H7 (cell line): Measurements from ENCODE around the gene ENTR1. TPM values are rescaled to one million over a fixed set of nuclear protein-coding genes. Genes with fewer than 3 reads are reported as not detected.

Experiments used
- DNase-seq: peaks from one replicate; pipeline ENCODE4 v3.0.0; 2012
- H3K27me3 ChIP-seq: 2 replicates; pipeline ENCODE4 v1.6.0; 2011; ENCODE audit warnings: mild to moderate bottlenecking, low read length; ENCODE audit not compliant: control insufficient read depth, insufficient read depth
- H3K36me3 ChIP-seq: replicated peaks from 2 replicates; pipeline ENCODE4 v1.5.1; 2011; ENCODE audit warnings: low read length; ENCODE audit not compliant: control insufficient read depth, insufficient read depth
- H3K4me3 ChIP-seq: 2 replicates; pipeline ENCODE4 v1.5.1; 2011; ENCODE audit warnings: low read depth, mild to moderate bottlenecking, control low read depth, low read length, moderate library complexity; ENCODE audit not compliant: insufficient read depth
- total RNA-seq: library from RNA; depleted of rRNA; stranded (reverse); fragments of >200 nt; shearing (Covaris generic); gene quantifications from 2 replicates; pipeline ENCODE4 v1.2.3, GENCODE V29; 2014

The ENTR1 gene
- total RNA-seq, 1 experiment from 2014 or later, result 141 TPM

- Histone ChIP-seq H3K36me3 (peaks cover 45% of the 10 kb centered on the region), H3K27me3 (peaks cover 3% of the 10 kb centered on the region; the same call in 1 of the 2 replicates), H3K4me3 (no peak overlapping the region)
- DNase-seq, result no peak
These were observed 32.7 kb upstream of the ENTR1 start for GRCh38 chr9:136443087-136443486.

- H3K27me3 ChIP-seq, result peaks cover 3% of the 10 kb centered on the region; the same call in 1 of the 2 replicates
- H3K4me3 ChIP-seq, result no peak overlapping the region
- no peak for DNase-seq
- H3K36me3 ChIP-seq, result peaks cover 41% of the 10 kb centered on the region
These were observed 31.9 kb upstream of the ENTR1 start for GRCh38 chr9:136442265-136442664.

GRCh38 chr9:136441681-136442245 is 31.3 kb upstream of the ENTR1 start:
- Histone ChIP-seq H3K4me3 (no peak overlapping the region), H3K27me3 (peaks cover 3% of the 10 kb centered on the region; the same call in 1 of the 2 replicates), H3K36me3 (peaks cover 36% of the 10 kb centered on the region)
- no peak for DNase-seq

GRCh38 chr9:136441191-136441680 is 30.8 kb upstream of the ENTR1 start:
- peaks cover 3% of the 10 kb centered on the region; the same call in 1 of the 2 replicates for H3K27me3 ChIP-seq
- no peak for DNase-seq
- peaks cover 33% of the 10 kb centered on the region for H3K36me3 ChIP-seq
- no peak overlapping the region for H3K4me3 ChIP-seq

GRCh38 chr9:136439481-136440408 is 29.3 kb upstream of the ENTR1 start, which contains the start of gene INPP5E:
INPP5E (minus strand) TSS chr9:136439845; CDS start chr9:136439419, 426 bp downstream.
- H3K27me3 ChIP-seq, result peaks cover 3% of the 10 kb centered on the region; the same call in 1 of the 2 replicates
- peak; percentile 100 for DNase-seq
- H3K36me3 ChIP-seq, result peaks cover 24% of the 10 kb centered on the region
- H3K4me3 ChIP-seq, result peak within 1 kb of the TSS; percentile 71

- DNase-seq, result peak; percentile 89
- Histone ChIP-seq H3K27me3 (peaks cover 3% of the 10 kb centered on the region; the same call in 1 of the 2 replicates), H3K36me3 (peaks cover 18% of the 10 kb centered on the region), H3K4me3 (peak overlapping the region; percentile 71)
These were observed 28.4 kb upstream of the ENTR1 start for GRCh38 chr9:136438548-136439480.

GRCh38 chr9:136437839-136438547 is 27.6 kb upstream of the ENTR1 start:
- no peak for DNase-seq
- H3K27me3 ChIP-seq, result peaks cover 3% of the 10 kb centered on the region; the same call in 1 of the 2 replicates

GRCh38 chr9:136437430-136437829 is 27.0 kb upstream of the ENTR1 start:
- peaks cover 3% of the 10 kb centered on the region; the same call in 1 of the 2 replicates for H3K27me3 ChIP-seq
- 0 out of 2 replicates have a peak overlapping the region, but pooled peaks have one; percentile 71 for H3K4me3 ChIP-seq
- peaks cover 13% of the 10 kb centered on the region for H3K36me3 ChIP-seq
- DNase-seq, result no peak

More at GRCh38 chr9:136437839-136438547, 27.6 kb upstream of the ENTR1 start:
- Histone ChIP-seq H3K4me3 (peak overlapping the region; percentile 71), H3K36me3 (peaks cover 15% of the 10 kb centered on the region)

- DNase-seq, result no peak
- H3K27me3 ChIP-seq, result peaks cover 3% of the 10 kb centered on the region; the same call in 1 of the 2 replicates
- H3K36me3 ChIP-seq, result peaks cover 4% of the 10 kb centered on the region
- H3K4me3 ChIP-seq, result no peak overlapping the region
These were observed 25.7 kb upstream of the ENTR1 start for GRCh38 chr9:136436055-136436634.

GRCh38 chr9:136434580-136435169 is 24.3 kb upstream of the ENTR1 start:
- no peak for DNase-seq
- H3K36me3 ChIP-seq, result no peaks in the 10 kb centered on the region; the same call in none of the 2 replicates
- no peak overlapping the region for H3K4me3 ChIP-seq
- H3K27me3 ChIP-seq, result peaks cover 3% of the 10 kb centered on the region; the same call in 1 of the 2 replicates

GRCh38 chr9:136433849-136434579 is 23.6 kb upstream of the ENTR1 start:
- H3K4me3 ChIP-seq, result no peak overlapping the region
- H3K36me3 ChIP-seq, result peaks cover 2% of the 10 kb centered on the region
- H3K27me3 ChIP-seq, result peaks cover 3% of the 10 kb centered on the region; the same call in 1 of the 2 replicates
- DNase-seq, result no peak

GRCh38 chr9:136433043-136433715 is 22.8 kb upstream of the ENTR1 start:
- Histone ChIP-seq H3K27me3 (no peaks in the 10 kb centered on the region), H3K36me3 (peaks cover 2% of the 10 kb centered on the region), H3K4me3 (no peak overlapping the region)
- DNase-seq, result no peak
